Endodermal cell (in vitro differentiated cells): ENCODE results near the gene PARVB. TPM values are rescaled to one million over a fixed set of nuclear protein-coding genes. Genes with fewer than 3 reads are reported as not detected.

Source experiments
- DNase-seq: peaks from one replicate; pipeline ENCODE4 v3.0.0-alpha.2; 2017
- H3K27ac ChIP-seq: 2 replicates; pipeline ENCODE4 v1.5.1; 2013; ENCODE audit warnings: mild to moderate bottlenecking, low read depth, low read length, moderate library complexity
- H3K27me3 ChIP-seq: 2 replicates; pipeline ENCODE4 v1.6.1; 2013; ENCODE audit warnings: mild to moderate bottlenecking, low read length, moderate library complexity; ENCODE audit not compliant: insufficient read depth, control insufficient read depth, poor library complexity, severe bottlenecking
- H3K36me3 ChIP-seq: 2 replicates; pipeline ENCODE4 v1.7.0; 2013; ENCODE audit warnings: mild to moderate bottlenecking, low read length, moderate library complexity; ENCODE audit not compliant: control insufficient read depth, insufficient read depth
- H3K4me1 ChIP-seq: one replicate; pipeline ENCODE4 v1.7.0; 2013; ENCODE audit warnings: low read length; ENCODE audit not compliant: control insufficient read depth, insufficient read depth
- H3K4me3 ChIP-seq: 2 replicates; pipeline ENCODE4 v1.5.1; 2013; ENCODE audit warnings: mild to moderate bottlenecking, low read length, moderate library complexity
- H3K9ac ChIP-seq: 2 replicates; pipeline ENCODE4 v1.6.1; 2013; ENCODE audit warnings: mild to moderate bottlenecking, low read length, moderate library complexity; ENCODE audit not compliant: poor library complexity, severe bottlenecking; ENCODE audit errors: extremely low read depth
- H3K9me3 ChIP-seq: 2 replicates; pipeline ENCODE4 v1.6.1; 2013; ENCODE audit warnings: mild to moderate bottlenecking, low read length, moderate library complexity; ENCODE audit not compliant: control insufficient read depth
- H3K27ac Mint-ChIP-seq: 2 replicates; pipeline ENCODE4 v1.8.0; 2020; ENCODE audit warnings: mixed read lengths
- H3K27me3 Mint-ChIP-seq: 2 replicates; pipeline ENCODE4 v1.8.0; 2021; ENCODE audit warnings: mild to moderate bottlenecking, mixed read lengths; ENCODE audit not compliant: insufficient read depth
- H3K36me3 Mint-ChIP-seq: 2 replicates; pipeline ENCODE4 v1.8.0; 2020; ENCODE audit warnings: low read depth, mixed read lengths
- H3K4me1 Mint-ChIP-seq: 2 replicates; pipeline ENCODE4 v1.8.0; 2020; ENCODE audit warnings: mixed read lengths
- H3K4me3 Mint-ChIP-seq: 2 replicates; pipeline ENCODE4 v1.8.0; 2020; ENCODE audit warnings: mild to moderate bottlenecking, moderate library complexity, mixed read lengths
- H3K9me3 Mint-ChIP-seq: 2 replicates; pipeline ENCODE4 v1.8.0; 2020; ENCODE audit warnings: mild to moderate bottlenecking, mixed read lengths
- CTCF ChIP-seq: fragments of 200-600 bp; sonication (generic); conservative IDR thresholded peaks from 2 replicates; pipeline ENCODE4 v1.5.0; 2021; ENCODE audit warnings: antibody characterized with exemption, mild to moderate bottlenecking
- WGBS, 2 experiments: methylation state at CpG; one replicate each; pipeline versions ENCODE4 v1.1.5 to v1.1.7; 2013; ENCODE audit warnings: missing lambda C conversion rate in 2 of 2, mixed read lengths in 1 of 2; ENCODE audit not compliant: insufficient coverage in 1 of 2, insufficient read length in 1 of 2; 5-methylcytosine and 5-hydroxymethylcytosine counted together
- total RNA-seq, 2 donors: library from RNA; stranded (reverse); fragmentation: NEBNext Ultra II Directional in 1 of 2; extraction: Animal tissue kit (Norgen Biotek cat#: 25700) in 1 of 2; gene quantifications; 2 replicates in 1 of 2; 3 replicates in 1 of 2; pipeline ENCODE4 v1.2.1, GENCODE V29; 2021

The PARVB gene
- total RNA-seq, 2 donors from 2014 or later, result 29.6 to 32.3 TPM

GRCh38 chr22:44206696-44207095 is 182.6 kb downstream of the PARVB start:
- Histone ChIP-seq H3K4me1 (no peaks in the 10 kb centered on the region), H3K36me3 (no peaks in the 10 kb centered on the region), H3K27me3 (no peaks in the 10 kb centered on the region), H3K9me3 (peaks cover 10% of the 10 kb centered on the region), H3K27ac (no peak overlapping the region), H3K4me3 (no peak overlapping the region), H3K9ac (no peak overlapping the region)
- H3K27me3 Mint-ChIP-seq, result no peaks in the 10 kb centered on the region
- H3K9me3 Mint-ChIP-seq, result peaks cover 8% of the 10 kb centered on the region
- no peaks in the 10 kb centered on the region for H3K36me3 Mint-ChIP-seq
- TF ChIP-seq CTCF, result no peak
- H3K27ac Mint-ChIP-seq, result no peak overlapping the region
- 88 to 90% methylated on average over 6 to 8 of the region's 8 CpGs for WGBS, 2 experiments
- no peak overlapping the region for H3K4me3 Mint-ChIP-seq
- DNase-seq, result no peak
- peaks cover 5% of the 10 kb centered on the region for H3K4me1 Mint-ChIP-seq

- Histone ChIP-seq H3K4me3 (no peak overlapping the region), H3K27me3 (no peaks in the 10 kb centered on the region), H3K9me3 (peaks cover 10% of the 10 kb centered on the region), H3K27ac (no peak overlapping the region), H3K9ac (no peak overlapping the region), H3K36me3 (no peaks in the 10 kb centered on the region), H3K4me1 (no peaks in the 10 kb centered on the region)
- no peak overlapping the region for H3K4me3 Mint-ChIP-seq
- no peak for TF ChIP-seq CTCF
- peaks cover 5% of the 10 kb centered on the region for H3K4me1 Mint-ChIP-seq
- WGBS, 2 experiments, result 89 to 91% methylated on average over 5 to 8 of the region's 16 CpGs
- no peak overlapping the region for H3K27ac Mint-ChIP-seq
- DNase-seq, result no peak
- H3K9me3 Mint-ChIP-seq, result peaks cover 8% of the 10 kb centered on the region
- H3K36me3 Mint-ChIP-seq, result no peaks in the 10 kb centered on the region
- H3K27me3 Mint-ChIP-seq, result peaks cover 4% of the 10 kb centered on the region
These were observed 183.3 kb downstream of the PARVB start for GRCh38 chr22:44207173-44207980.

GRCh38 chr22:44207981-44208317 is 183.8 kb downstream of the PARVB start:
- no peak overlapping the region for H3K4me3 ChIP-seq
- peaks cover 4% of the 10 kb centered on the region for H3K27me3 Mint-ChIP-seq
- no peak overlapping the region for H3K27ac ChIP-seq
- 73 to 90% methylated on average over 3 to 4 of the region's 4 CpGs for WGBS, 2 experiments
- no peaks in the 10 kb centered on the region for H3K36me3 ChIP-seq
- no peaks in the 10 kb centered on the region for H3K4me1 ChIP-seq
- H3K4me1 Mint-ChIP-seq, result peaks cover under 1% of the 10 kb centered on the region
- H3K9ac ChIP-seq, result no peak overlapping the region
- peaks cover 10% of the 10 kb centered on the region for H3K9me3 ChIP-seq
- H3K27me3 ChIP-seq, result no peaks in the 10 kb centered on the region
- peaks cover 8% of the 10 kb centered on the region for H3K9me3 Mint-ChIP-seq
- TF ChIP-seq CTCF, result no peak
- no peaks in the 10 kb centered on the region for H3K36me3 Mint-ChIP-seq
- DNase-seq, result no peak
- no peak overlapping the region for H3K4me3 Mint-ChIP-seq
- no peak overlapping the region for H3K27ac Mint-ChIP-seq
